Ovary (tissue), 3 donors: ENCODE data around the gene PPP6R3.

ENCODE experiments used
- CTCF ChIP-seq, 3 donors: fragments of 450-650 bp in 2 of 3; fragments of 200-600 bp in 1 of 3; IDR thresholded peaks; one replicate each; pipeline versions ENCODE4 v1.5.1 to v1.8.0; 2016 to 2022; ENCODE audit warnings: antibody characterized with exemption in 3 of 3, mild to moderate bottlenecking in 1 of 3
- EP300 ChIP-seq: sonication (generic); formaldehyde crosslinking; IDR thresholded peaks from one replicate; pipeline ENCODE4 v1.6.1; 2017; ENCODE audit warnings: antibody characterized with exemption
- POLR2A ChIP-seq: fragments of 450-650 bp; IDR thresholded peaks from one replicate; pipeline ENCODE4 v1.6.1; 2017; ENCODE audit warnings: antibody characterized with exemption, mild to moderate bottlenecking, moderate library complexity
- donor health status: DM: no; HTN: no; CAD: no.

- TF ChIP-seq CTCF (IDR thresholded peaks at IDR 0.05) (no peak), EP300 (no peak), POLR2A (no peak)
Measured at GRCh38 chr11:68495220-68495729, 34.7 kb downstream of the PPP6R3 start.
